ENCODE data around the gene ZNF714.

ZNF714 gene

DNA sequence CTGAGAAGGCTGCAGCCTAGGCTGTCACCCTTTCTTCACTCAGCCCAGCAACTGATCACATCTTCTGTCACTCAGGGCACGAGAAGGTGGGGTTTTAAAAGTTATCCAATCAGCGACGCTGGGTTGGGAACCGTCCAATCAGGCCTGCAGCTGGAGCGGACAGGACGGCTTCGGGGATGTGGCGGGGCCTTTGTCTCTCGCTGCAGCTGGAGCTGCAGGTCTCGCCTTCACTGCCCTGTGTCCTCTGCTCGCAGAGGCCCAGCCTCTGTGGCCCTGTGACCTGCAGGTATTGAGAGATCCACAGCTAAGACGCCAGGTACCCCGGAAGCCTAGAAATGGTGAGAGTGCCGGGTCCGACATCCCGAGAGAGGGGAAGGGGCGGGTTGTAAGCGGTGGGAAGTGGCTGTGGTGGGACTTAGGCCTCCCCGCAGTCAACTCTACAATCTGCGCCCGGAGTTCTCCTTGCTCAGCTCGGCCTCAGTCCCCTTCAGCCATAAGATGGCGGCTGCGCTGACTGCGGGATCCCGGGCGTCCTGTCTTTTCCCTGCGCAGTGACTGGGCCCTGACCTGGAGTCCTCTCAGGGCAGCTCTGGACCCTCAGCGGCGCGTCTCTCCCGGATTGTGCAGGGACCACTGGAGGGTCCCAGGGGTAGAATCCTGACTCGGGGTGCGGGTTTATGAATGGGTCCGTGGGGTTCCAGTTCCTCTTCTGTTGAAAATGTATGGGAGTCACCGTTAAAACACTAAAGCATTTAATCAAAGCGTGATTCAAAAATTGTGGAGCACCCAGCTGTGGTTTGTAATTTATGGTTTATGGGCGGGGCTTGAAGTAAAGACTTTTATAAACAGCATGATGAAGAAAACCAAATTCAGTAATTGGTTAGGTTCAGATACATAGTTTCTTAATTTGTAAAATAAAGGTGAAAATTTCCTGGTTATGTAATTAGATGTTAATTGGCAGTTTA, at the start of gene ZNF714:
Gene ZNF714, plus strand, starts transcription at position 193 of the 965 bp plus-strand sequence. CDS start 16,066 bp downstream, outside the sequence.
- ATAC-seq (peak; percentile 100), DNase-seq (peak; percentile 78)

DNA sequence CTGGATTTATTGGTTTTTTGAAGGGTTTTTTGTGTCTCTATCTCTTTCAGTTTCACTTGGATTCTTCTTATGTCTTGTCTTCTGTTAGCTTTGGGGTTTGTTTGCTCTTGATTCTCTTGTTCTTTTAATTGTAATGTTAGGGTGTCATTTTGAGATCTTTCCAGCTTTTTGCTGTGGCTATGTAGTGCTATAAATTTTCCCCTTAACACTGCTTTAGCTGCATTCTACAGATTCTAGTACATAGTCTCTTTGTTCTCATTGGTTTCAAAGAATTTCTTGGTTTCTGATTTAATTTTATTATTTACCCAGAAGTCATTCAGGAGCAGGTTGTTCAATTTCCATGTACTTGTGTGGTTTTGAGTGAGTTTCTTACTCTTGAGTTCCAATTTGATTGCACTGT, 37.0 kb upstream of the ZNF714 start:
- no peak for ATAC-seq
- no peak for DNase-seq

DNA sequence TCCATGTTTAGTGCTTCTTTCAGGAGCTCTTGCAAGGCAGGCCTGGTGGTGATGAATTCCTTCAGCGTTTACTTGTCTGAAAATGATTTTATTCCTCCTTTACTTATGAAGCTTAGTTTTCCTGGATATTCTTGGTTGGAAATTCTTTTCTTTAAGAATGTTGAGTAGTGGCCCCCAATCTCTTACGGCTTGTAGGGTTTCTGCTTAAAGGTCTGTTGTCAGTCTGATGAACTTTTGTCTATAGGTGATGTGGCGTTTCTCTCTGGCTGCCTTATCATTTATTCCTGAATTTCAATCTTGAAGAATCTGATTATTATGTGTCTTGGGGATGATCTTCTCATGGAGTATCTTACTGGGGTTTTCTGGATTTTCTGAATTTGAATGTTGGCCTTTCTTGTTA, 35.5 kb upstream of the ZNF714 start:
- DNase-seq (no peak), ATAC-seq (no peak)

DNA sequence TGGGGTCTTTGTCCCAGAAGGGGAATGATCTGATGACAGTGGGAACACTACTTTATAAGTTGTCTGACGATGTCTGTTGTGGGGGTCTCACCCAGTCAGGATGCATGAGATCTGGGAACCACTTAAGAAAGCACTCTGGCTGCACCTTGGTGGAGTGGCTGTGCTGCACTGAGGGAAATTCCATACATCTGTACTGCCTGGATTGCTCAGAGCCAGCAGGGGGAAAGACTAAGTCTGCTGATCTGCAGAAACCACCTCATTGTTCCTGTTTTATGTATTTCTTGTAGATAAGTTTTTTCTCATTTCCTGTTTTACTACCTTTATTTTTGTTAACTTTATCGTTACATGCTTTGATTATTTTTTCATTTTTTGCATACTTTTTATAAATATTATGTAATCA, 34.3 kb upstream of the ZNF714 start:
- DNase-seq, result no peak
- no peak for ATAC-seq

DNA sequence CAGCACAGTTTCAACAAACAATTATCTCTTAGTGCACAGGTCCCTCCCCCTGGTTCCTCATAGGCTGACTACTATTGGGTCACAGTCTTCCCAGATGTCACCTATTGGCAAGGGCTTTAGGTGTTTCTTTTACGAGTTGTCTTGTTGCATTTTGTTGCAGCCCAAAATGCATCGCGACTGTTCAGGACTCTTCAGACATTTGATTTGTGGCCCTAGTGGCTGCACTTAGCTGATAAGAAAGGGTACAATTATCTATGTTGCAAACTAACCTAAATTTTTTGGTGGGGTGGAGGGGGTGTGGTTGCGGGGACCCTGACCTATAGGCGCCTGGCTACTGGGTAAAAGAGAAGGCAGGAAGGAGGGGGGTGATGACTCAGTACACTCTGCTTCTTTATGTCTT, 29.1 kb upstream of the ZNF714 start:
- no peak for ATAC-seq
- no peak for DNase-seq

DNA sequence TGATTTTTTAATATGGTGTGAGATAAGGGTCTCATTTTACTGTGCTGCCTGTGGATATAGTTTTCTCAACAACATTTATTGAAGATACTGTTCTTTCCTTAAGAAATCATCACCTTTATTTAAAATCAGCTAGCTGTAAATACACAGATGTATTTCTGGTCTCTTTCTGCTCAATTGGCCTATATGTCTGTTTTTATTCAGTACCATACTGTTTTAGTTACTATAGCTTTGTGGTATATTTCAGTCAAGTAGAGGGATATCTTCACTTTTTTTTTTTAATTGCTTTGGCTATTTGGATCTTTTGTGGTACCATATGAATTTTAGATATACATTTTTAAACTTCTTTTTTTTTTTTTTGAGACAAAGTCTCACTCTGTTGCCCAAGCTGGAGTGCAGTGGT, 16.7 kb upstream of the ZNF714 start:
- DNase-seq (no peak), ATAC-seq (no peak)

DNA sequence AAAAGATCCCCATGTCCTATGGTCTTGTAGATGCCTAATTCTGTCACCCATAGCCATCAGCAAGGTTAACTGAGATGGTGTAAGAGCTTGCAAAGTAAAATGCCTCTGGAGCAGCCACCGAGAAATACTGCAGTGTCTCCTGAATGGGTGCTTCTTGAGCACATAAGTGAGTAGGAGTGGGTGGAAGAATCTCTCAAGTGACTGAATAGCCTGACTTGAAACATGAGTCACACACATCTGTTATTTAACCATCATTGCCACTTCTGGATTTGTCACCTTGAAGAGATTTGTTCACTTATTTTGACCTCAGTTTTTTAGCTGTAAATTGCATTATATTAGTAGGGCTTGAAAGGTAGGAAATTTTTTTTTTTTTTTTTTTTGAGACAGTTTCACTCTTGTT, 2.3 kb downstream of the ZNF714 start:
- ATAC-seq (peak; percentile 57), DNase-seq (no peak)

DNA sequence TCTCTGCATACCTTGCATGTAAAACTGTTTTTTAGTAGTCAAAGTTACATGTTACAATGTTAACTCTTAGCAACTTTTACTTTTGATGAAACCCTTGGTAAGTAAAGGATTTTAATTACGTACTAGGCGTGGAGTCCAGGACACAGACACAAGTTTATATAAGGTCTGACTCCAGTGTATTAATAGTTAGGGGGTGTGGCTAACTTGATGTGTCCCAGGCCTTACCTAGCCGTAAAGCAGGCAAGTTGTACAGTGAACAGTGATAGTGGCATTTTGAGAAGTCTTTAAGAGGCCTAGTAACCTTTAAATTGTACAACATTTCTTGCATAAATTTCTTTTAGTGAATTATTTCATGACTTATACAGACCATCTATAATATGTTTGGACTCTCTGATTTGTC, 5.9 kb downstream of the ZNF714 start:
- ATAC-seq (no peak), DNase-seq (no peak)

DNA sequence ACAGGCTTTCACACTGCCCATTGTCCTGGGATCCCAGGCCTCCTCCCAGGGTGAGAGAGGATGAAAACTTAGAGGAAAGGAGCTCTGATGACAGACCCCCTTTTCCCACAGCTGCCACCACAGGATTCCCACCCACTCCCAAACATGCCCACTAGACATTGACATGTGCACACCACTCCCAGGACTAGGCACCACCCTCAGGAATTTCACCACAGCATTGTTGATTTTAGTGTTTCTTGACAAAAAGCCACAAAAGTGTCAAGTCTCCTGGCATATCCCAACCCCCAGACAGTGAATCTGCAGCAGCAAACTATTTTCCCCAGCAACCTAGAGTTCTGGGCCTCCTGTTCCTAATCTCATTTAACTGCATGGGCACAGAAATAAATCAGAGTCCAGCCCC, 10.1 kb downstream of the ZNF714 start:
- DNase-seq (no peak), ATAC-seq (no peak)

DNA sequence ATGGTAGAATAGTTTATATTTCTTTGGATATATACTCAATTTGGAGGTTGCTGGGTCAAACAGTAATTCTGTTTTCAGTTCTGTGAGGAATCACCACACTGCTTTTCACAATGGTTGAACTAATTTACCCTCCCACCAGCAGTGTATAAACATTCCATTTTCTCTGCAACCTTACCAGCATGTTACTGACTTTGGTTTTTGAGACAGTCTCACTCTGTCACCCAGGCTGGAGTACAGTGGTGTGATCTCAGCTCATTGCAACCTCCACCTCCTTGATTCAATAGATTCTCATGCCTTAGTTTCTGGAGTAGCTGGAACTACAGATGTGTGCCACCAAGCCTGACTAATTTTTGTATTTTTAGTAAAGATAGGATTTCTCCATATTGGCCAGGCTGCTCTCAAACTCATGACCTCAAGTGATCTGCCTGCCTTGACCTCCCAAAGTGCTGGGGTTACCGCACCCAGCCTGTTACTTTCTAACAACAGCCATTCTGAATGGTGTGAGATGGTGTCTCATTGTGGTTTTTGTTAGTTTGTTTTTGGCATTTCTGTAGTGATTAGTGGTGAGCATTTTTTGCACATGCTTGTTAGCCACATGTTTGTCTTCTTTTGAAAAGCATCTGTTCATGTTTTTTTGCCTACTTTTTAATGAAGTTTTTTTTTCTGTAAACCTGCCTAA, 12.5 kb downstream of the ZNF714 start:
- DNase-seq, result no peak
- no peak for ATAC-seq

DNA sequence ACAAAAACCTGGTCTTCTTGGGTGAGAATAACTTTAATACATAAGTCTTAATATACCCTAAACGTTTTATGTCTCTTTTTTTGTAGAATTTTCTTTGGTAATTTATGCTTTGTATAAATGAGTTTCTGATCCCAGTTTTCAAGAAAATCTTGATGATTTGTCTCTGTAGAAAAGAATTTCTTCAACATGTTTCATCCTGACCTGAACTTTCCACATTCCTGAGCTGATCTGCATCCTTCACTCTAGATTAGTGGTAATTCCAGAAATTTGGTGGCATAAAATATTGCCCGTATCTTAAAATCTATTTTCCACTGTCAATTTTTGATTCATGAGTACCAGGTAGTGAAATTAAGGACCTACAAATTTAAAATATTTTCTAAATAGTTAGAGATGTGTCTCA, 16.3 kb downstream of the ZNF714 start:
- ATAC-seq (no peak), DNase-seq (no peak)

DNA sequence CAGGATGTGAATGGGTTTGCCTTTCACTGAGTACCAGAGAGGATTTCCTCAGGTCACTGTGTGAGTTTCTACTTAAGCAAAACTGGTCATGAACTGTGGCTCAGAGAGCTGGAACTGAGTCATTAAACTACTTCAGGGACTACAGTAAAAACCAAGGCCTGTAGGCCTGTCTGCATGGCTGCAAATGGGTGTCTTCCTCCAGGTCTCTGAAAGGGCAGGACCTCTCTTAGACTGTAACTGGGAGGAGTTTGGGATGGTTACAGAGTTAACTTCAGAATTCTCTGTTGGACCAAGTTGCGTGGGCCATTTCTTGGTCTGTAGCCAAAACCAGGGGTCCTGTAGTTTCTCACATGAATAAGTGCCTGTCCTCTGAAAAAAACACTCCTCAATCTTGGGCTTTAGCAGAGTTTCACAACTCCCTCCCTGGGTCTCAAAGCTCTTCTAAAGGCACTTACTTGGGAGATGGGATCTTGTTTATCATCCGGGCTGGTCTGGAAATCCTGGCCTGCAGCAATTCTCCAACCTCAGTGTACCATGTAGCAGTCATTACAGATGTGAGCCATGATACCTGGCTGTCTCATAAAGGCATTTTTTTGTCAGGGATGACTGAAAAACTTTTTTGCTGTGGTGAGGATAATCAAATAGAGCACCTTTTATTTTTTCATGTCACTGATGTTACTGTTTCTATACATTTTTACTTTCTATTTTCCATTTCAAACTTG, 19.7 kb downstream of the ZNF714 start:
- ATAC-seq (no peak), DNase-seq (no peak)

DNA sequence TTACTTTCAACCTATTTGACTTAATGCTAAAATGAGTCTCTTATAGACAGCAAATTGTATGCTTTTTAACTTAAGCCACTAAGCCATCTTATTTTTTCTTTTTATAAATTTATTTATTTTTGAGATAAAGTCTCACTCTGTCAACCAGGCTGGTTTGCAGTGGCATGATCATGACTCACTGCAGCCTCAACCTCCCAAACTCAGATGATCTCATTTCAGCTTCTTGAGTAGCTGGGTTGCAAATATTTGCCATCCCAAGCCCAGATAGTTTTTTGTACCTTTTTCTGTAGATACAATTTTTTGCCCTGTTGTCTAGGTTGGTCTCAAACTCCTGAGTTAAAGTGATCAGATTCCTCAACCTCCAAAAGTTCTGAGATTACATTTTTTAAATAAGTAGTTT, 27.1 kb downstream of the ZNF714 start:
- ATAC-seq, result no peak
- DNase-seq, result no peak

DNA sequence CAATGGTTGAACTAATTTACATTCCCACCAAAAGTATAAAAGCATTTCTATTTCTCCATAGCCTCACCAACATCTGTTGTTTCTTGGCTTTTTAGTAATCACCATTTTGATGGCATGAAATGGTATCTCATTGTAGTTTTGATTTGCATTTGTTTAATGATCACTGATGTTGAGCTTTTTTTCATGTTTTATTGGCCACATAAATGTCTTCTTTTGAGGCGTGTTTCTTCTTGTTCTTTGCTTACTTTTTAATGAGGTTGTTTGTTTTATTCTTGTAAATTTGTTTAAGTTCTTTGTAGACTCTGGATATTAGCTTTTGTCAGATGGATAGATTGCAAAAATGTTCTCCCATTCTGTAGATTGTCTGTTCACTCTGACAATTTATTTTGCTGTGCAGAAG, 28.2 kb downstream of the ZNF714 start:
- ATAC-seq (no peak), DNase-seq (no peak)

DNA sequence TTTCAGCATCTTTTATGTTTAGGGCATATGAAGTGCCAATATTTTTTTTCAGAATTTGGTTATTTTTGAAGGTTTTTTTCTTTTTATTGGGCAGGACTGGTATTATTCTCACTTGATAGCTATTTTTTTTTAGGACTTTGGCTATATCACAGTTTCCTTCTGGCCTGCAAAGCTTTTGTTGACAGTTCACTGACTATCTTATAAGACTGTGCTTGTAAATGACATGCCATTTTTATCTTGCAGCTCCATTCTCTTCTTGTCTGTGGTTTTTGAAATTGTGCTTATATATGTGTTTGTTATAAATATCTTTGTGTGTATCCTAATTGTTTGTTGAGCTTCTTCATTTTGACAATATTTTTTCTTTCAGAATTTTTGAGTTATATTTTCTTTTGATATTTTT, 33.4 kb downstream of the ZNF714 start:
- DNase-seq (no peak), ATAC-seq (no peak)

DNA sequence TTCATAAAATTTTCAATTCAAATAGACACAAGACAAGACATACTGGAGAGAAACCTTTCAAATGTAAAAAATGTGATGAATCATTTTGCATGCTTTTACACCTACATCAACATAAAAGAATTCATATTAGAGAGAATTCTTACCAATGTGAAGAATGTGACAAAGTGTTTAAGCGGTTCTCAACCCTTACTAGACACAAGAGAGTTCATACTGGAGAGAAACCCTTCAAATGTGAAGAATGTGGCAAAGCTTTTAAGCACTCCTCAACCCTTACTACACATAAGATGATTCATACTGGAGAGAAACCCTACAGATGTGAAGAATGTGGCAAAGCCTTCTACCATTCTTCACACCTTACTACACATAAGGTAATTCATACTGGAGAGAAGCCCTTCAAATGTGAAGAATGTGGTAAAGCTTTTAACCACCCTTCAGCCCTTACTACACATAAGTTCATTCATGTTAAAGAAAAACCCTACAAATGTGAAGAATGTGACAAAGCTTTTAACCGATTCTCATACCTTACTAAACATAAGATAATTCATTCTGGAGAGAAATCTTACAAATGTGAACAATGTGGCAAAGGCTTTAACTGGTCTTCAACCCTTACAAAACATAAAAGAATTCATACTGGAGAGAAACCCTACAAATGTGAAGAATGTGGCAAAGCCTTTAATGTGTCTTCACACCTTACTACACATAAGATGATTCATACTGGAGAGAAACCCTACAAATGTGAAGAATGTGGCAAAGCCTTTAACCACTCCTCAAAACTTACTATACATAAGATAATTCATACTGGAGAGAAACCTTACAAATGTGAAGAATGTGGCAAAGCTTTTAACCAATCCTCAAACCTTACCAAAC, 35.3 kb downstream of the ZNF714 start:
- no peak for DNase-seq
- ATAC-seq, result no peak

DNA sequence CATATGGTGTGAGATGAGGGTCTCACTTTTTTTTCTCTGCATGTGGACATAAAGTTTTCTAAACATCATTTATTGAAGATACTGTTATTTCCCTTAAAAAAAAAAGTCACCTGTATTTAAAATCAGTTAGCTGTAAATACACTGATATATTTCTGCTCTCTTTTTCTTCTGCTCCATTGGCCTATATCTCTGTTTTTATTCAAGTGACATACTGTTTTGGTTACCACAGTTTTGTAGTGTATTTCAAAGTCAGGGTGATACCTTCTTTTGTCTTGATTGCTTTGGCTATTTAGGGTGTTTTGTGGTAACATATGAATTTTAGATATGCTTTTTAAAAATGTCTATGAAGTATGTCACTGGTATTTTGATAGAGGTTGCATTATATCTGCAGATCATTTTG, 44.1 kb downstream of the ZNF714 start:
- ATAC-seq (no peak), DNase-seq (no peak)

DNA sequence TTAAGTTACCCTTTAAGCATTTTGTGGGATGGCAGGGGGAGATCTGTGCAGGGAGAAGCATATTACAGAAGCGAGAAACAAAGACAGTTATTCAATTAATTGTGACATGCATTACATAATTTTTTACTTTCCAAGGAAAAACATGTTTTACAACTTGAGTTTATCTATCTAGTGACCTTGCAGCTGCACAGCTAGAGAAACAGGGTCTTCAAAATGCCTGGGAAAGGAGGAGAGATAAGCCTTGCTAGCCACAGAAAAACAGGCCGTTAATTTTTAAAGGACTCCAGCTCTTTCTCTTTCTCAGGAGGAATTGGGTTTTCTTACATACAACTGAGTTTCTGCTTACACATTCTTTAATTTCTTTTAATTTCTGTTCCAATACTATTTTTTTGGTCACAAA, 45.0 kb downstream of the ZNF714 start:
- no peak for DNase-seq
- no peak for ATAC-seq

DNA sequence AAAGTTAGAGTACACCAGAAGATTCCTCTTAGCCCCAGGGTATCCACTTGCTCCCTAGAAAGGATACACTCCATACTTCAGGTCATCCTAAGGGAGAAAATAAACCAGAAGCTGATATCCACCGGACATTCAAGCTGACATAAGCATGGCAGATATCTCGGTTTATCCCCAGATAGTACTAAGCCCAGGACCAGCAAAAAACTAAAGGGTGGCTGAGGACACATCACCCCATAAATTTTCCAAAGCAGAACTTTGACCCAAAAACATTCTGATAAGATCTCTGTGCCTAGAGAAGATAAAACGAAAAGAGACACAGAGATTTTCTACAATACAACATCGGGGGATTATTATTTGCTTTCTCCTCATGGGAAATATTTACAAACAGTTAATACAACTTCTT, 45.9 kb downstream of the ZNF714 start:
- DNase-seq, result no peak
- ATAC-seq, result no peak

DNA sequence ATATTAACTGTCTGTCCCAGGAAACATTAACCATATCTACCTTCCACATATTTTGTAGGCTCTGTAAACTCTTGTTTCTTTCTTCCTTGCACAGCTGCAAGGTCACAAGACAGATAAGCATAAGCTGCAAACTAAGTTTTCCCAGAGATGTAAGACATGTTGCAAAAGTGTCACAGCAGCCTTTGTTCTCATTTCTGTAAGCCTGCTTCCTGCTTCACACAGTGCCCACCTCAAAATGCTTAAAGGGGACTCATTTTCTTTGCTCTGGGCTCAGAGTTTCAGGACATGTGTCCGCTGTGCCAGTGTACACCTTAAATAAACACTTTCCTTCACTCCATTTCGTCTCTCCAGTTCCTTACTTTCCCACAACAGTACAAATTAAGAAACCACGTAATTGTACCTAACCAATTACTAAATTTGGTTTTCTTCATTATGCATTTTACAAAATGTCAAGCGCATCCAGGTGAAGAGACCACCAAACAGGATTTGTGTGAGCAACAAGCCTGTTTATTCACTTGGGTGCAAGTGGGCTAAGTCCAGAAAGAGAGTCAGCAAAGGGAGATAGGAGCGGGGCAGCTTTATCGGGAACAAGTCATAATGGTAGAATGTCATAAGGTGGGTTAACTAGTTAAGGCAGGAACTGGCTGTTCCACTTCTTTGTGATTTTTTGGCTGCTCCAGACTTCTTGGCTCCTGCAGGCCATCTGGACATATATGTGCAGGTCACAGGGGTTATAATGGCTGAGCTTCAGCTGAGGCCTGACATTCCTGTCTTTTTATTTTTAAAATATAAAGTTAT, 47.1 kb downstream of the ZNF714 start:
- no peak for DNase-seq
- ATAC-seq, result no peak

Data from stimulated activated naive CD8-positive, alpha-beta T cell treated with anti-CD3 and anti-CD28 coated beads, Interleukin-15, Interleukin-2, amounts not matched to agents 100 U/mL and 50 U/mL, for 24 hours (primary cell).